GM18498 (cell line): Measurements from ENCODE around the gene CCDC85A.

ENCODE experiments used
- ATAC-seq: cut with Tn5 transposase; IDR thresholded peaks from one replicate; pipeline ENCODE4 v1.9.1; 2021; ENCODE audit warnings: mild to moderate bottlenecking, moderate library complexity; ENCODE audit not compliant: unreplicated experiment

Gene CCDC85A

GRCh38 chr2:56192664-56193305 lies 9.0 kb downstream of the CCDC85A start:
- no peak for ATAC-seq

- ATAC-seq, result no peak
Observed at GRCh38 chr2:56195563-56195962, 11.8 kb downstream of the CCDC85A start.

- ATAC-seq, result no peak
Observed at GRCh38 chr2:56197816-56198215, 14.0 kb downstream of the CCDC85A start.

- ATAC-seq, result no peak
Observed at GRCh38 chr2:56198936-56199335, 15.1 kb downstream of the CCDC85A start.

- ATAC-seq, result no peak
Observed at GRCh38 chr2:56199492-56199891, 15.7 kb downstream of the CCDC85A start.

- no peak for ATAC-seq
Observed at GRCh38 chr2:56202381-56203121, 18.8 kb downstream of the CCDC85A start.

- no peak for ATAC-seq
Observed at GRCh38 chr2:56204556-56204955, 20.8 kb downstream of the CCDC85A start.

GRCh38 chr2:56206250-56206649 lies 22.5 kb downstream of the CCDC85A start:
- ATAC-seq, result no peak

- ATAC-seq, result no peak
Observed at GRCh38 chr2:56207760-56208159, 24.0 kb downstream of the CCDC85A start.

- no peak for ATAC-seq
Observed at GRCh38 chr2:56208380-56208779, 24.6 kb downstream of the CCDC85A start.

- ATAC-seq, result no peak
Observed at GRCh38 chr2:56209701-56210100, 25.9 kb downstream of the CCDC85A start.

- no peak for ATAC-seq
Observed at GRCh38 chr2:56210291-56210690, 26.5 kb downstream of the CCDC85A start.

GRCh38 chr2:56211048-56211447 lies 27.3 kb downstream of the CCDC85A start:
- ATAC-seq, result no peak

GRCh38 chr2:56215911-56216310 lies 32.1 kb downstream of the CCDC85A start:
- no peak for ATAC-seq

- ATAC-seq, result no peak
Observed at GRCh38 chr2:56217106-56217505, 33.3 kb downstream of the CCDC85A start.

GRCh38 chr2:56222481-56222880 lies 38.7 kb downstream of the CCDC85A start:
- no peak for ATAC-seq

- no peak for ATAC-seq
Observed at GRCh38 chr2:56224316-56224715, 40.5 kb downstream of the CCDC85A start.

GRCh38 chr2:56227811-56228210 lies 44.0 kb downstream of the CCDC85A start:
- ATAC-seq, result no peak

- no peak for ATAC-seq
Observed at GRCh38 chr2:56229397-56230060, 45.7 kb downstream of the CCDC85A start.

GRCh38 chr2:56230156-56230555 lies 46.4 kb downstream of the CCDC85A start:
- no peak for ATAC-seq

- ATAC-seq, result no peak
Observed at GRCh38 chr2:56231361-56231760, 47.6 kb downstream of the CCDC85A start.

- ATAC-seq, result no peak
Observed at GRCh38 chr2:56232912-56233311, 49.1 kb downstream of the CCDC85A start.
